GM21381 (cell line): ENCODE measurements around the gene CRYZ.

Experiments used
- ATAC-seq: cut with Tn5 transposase; IDR thresholded peaks from one replicate; pipeline ENCODE4 v1.9.1; 2021; ENCODE audit warnings: mild to moderate bottlenecking, moderate library complexity; ENCODE audit not compliant: unreplicated experiment

Gene CRYZ

DNA sequence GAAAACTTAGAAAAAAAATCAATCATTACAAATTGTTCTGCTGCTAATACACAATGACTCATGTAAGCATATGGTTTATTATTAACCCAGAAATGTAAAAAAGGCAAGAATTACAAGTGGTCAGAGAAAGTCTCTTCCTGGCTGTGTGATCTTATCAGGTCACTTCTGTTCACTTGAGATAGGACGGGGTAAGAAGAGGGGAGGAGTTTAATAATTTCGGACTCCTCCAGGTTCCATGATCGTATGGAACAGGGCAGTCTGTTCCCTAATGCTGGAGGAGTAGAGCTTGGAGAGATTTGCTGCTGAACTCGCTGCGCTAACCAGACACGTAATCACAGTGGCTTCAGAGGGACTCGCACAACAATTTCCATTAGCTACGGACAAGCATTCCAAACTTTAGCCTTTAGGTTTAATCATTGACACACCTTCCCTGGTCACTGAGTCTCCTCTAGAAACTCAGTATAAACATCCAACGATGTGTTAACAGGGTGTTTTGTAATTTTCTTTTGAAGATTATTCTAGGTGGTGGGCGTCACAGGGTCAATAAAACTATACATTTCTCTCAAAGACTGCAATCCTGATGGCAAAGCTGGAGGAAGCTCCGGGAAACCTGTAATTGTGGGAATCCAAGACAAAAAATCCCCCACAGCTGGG is 1.3 kb downstream of the CRYZ start:
- peak; percentile 29 for ATAC-seq

DNA sequence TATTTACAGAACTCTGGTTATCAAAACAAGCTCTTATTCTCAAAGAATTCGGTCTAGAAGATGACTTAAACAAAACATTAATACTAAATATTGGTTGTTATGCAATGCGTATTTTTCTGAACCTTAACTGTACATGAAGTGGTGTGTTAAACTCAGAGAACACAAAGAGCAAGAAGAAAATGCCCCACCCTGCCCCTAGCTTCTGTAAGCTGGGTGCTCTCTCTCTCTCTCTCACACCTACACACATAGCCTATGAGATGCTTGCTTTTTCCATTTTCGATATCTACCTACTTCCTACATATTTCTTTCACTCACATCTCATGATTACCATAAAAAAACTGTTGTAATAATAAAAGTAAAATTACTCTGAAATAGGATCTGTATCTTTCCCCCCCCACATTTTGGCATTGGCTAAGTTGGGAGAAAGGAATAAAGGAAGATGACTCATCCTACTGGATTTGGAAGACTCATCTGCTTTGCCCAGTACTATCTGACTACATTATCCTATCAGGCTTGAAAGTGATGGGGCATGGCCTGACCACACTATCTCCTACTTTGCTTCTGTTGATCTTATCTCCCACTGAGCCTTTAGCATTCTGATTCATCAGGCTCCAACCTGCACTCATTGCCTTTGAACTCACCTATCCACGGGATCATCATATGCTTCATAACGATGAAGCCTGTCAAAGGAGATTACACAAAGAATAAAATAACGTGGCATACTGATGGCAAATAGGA is 2.9 kb downstream of the CRYZ start:
- ATAC-seq, result no peak

DNA sequence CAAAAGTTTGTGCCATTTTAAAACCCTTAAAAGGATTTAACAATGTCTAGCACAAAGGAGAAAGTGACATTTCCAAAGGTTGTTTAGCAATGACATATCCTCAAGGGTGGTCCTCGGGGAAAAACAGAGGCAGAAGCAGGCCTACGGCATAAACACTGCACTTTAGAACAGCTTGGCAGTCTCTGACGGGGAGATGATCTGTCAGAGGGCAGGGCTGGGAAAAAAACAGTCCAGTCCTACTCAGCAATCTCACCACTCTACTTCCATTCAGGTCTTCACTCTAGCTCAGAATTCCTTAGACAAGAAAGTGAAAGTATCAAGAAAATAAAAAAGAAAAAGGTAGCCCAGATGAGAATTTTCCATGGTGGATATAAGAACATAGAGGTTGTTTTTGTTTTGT is 4.1 kb downstream of the CRYZ start:
- no peak for ATAC-seq

DNA sequence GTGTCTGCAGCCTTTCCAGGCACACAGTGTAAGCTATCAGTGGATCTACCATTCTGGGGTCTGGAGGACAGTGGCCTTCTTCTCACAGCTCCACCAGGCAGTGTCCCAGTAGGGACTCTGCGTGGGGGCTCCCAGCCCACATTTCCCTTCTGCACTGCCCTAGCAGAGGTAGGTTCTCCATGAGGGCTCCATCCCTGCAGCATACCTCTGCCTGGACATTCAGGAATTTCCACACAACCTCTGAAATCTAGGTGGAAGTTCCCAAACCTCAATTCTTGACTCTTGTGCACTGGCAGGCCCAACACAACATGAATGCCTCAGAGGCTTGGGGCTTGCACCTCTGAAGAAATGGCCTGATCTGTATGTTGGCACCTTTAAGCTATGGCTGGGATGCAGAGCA is 6.8 kb downstream of the CRYZ start:
- no peak for ATAC-seq

DNA sequence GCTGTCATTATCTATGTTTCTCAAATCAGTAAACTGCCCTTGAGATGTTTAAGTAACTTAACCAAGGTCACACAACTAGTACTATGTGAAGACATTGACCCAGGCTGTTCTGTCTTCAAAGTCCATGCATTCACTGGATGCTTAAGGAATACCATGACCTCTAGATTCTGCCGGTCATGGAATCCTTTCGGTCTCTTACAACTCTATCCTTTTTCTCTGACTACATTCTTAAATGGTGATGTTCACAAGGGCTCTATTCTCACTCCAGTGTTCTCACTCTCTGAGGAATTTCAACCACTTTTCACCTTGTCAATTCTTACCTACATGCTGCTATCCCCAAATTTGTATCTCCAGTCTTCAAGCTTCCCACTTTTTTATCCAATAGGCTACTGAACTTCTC is 15.2 kb downstream of the CRYZ start:
- no peak for ATAC-seq

DNA sequence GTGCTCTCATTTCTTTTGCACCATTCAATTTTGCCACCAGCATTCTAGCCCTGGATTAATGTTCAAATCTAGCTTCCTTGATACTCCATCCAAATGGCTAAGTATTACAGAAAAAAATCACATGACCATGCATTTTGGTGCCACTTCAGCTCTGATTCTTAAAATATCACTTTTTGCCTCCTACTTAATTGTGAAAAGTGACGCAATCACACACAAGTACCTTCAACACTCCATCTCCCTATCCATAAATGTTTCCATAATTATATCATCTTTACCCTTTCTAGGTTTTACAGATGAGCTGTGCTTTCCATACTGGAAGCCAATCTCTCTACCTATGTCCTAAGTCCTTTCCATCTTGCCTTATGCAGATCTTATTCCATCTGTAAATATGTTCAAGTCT is 16.0 kb downstream of the CRYZ start:
- no peak for ATAC-seq

DNA sequence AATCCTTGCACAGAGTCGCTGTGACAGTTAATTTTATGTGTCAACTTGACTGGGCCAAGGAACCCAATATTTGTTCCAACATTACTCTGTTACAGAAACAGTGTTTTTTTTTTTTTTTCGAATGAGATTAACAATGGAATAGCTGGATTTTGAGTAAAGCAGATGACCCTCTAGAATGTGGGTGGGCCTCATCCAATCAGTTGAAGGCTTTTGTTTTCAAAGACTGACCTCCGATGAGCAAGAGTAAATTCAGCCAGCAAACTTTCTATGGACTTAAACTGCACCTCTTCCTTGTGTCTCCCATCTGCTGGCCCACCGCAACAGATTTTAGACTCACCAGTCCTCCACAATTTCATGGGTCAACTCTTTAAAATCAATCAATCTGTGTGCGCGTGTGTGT is 17.0 kb downstream of the CRYZ start:
- ATAC-seq, result no peak

DNA sequence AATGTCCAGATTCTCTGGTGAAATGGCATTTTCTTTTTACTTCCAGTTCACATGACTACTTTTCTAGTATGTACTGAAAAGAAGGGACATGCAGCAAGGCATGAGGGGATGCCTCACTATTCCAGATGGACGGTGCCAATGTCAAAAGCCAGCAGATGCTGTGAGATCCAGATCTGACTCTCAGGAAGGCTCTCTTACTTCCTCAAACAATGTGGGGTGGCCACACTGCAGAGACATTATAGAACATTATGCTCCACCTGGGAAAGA is 17.7 kb downstream of the CRYZ start:
- ATAC-seq, result no peak

DNA sequence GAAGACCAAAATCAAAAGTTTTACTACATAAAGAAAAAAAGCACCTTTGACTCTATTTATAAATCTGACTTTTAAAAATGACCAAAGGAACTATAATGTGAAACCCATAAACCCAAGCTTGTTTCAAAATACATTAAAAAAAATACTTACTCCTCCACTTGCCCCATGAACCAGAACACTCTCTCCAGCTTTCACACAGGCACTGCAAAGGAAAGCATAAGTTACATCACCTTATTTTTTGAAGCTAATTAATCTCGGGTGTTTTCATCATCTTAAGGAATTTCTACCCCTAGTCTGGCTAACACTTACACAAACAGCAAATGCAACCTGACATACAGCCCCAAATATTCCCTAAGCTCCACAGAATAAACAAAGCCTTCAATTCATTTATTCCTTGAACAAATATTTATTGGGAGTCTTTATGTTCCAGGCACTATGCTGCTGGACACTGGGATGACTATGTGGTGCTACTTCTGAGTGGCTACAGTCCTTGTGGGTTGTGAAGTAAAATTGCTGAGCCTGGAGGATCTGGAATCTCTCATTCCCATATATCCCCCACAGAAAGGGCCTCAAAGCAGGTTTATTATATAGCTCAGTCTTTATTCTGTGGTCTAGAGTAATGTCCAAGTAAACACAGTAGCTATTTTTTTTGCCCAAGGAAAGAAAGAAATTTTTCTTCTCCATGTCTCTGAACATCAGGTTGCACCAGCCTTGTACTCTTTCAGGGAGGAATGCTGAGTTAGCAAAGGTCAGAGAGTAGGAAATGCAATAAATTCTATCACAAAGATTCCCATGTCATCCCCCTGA is 18.2 kb downstream of the CRYZ start:
- ATAC-seq, result peak; percentile 59

DNA sequence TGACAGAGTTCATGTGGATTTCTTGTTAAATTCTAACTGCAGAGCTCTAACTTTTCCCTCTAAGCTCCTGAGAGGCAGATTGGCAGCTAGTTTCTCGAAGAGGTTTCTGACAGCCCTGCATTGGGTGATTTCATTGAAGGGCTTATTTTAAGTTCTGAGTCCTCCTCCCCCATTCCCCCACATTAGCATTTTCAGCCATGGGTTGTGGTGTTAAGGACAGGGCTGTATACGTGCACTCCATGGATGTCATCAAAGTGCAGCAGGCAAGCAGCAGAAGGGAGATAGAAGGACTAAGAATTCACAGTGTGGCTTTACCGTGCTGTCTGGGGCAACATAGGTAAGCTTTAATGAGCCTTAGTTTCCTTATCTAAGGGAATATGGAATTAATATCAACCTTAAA is 19.0 kb downstream of the CRYZ start:
- no peak for ATAC-seq

DNA sequence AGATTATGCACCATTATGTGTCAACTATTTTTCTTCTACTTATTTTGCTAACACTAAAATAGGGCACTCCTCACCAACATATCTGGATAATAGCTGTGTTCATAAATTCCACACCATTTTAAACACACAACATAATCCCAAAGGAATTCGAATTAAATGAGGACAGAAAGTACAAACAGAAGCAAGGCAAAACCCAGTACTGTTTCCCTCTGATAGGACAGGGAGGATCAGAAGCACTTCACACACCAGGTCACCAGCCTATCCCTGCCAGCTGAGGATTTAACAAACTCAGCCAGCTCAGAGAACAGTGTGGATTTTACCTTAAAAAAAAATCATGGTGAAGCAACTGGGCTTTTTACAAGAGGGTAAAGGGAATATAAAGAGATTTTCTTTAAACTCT is 20.0 kb downstream of the CRYZ start:
- ATAC-seq, result no peak

DNA sequence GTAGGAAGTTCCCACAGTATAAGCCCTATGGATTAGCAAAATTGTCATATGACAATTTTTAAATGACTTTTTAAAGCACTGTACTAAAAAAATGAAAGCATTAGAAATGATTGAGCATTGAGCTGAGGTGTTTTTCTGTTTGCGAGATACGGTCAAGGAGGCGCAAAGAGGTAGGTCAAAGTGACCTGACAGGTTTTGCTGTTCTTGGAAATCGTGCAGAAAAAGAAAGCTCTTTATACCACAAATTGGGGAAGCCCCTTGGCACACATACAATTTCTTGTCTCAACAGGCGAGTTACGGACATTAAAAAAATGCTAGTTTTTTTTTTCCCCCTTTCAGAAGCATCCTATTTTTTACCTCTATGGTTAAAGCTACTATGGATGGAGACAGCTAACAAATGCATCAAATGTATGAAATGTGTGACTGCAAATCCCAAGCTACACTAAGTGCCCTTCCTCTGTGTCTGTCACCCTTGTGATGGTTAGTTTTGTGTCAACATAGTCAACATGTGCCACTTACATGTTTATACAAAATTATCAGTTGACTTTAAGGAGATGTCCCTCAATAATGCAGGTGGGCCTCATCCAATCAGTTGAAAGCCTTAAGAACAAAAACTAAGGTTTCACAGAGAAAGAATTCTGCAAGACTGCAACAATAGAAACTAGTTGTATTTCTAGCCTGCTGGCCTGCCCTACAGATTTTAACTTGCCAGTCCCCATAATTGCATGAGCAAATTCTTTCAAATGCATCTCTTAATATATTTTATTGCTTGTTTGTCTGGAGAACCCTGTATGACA is 29.3 kb downstream of the CRYZ start:
- no peak for ATAC-seq

DNA sequence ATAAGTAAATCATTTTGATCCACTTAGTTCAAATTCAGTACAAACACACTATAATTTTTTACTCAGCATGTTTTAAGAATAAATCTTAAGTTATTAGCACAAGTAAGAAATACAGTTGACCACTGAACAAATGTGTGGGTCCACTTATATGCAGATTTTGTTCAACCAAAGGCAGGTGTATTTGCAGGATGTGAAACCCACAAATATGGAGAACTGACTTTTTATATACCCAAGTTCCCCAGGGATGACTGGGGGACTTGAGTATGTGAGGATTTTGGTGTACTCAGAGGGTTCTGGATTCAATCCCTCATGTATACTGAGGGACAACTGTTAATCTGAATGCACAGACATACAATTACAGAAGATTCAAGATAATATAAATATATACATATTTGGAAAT is 33.5 kb downstream of the CRYZ start:
- ATAC-seq, result peak; percentile 44

DNA sequence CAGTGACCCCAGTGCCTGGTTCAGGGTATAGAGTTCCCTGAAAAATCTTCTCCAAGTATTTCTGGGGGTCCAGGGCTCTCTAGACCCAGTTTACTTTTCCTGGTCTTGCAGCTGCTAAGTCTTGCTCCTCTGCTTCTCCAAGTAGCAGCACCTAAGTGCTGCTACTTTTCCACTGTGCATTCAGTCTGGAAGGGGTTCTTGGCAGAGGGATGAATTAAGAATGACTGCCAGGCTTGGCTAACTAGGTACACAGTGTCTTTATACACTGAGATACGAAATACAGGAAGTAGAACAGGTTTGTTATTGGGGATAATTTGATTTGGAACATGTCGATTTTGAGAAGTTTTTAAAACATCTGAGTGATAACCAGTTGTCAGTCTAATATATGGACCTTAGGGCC is 35.0 kb downstream of the CRYZ start:
- ATAC-seq, result no peak

DNA sequence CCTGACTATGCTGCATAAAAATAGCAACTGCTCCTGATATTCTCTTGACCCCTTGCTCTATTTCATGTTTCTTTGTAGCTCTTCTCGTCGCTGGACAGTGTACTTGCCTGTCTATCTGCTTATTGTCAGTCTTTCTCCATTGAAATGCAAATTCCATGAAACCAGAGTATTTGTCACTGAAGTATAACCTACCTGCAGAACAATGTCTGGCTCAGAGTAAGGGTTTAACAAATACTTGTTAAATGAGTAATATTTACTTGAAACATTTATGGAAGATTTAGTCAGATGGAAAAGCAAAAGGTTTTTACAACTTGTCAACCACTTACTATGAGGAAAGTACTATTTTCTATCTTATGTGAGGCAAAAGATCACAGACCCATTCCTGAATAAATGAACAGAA is 39.4 kb downstream of the CRYZ start:
- no peak for ATAC-seq

DNA sequence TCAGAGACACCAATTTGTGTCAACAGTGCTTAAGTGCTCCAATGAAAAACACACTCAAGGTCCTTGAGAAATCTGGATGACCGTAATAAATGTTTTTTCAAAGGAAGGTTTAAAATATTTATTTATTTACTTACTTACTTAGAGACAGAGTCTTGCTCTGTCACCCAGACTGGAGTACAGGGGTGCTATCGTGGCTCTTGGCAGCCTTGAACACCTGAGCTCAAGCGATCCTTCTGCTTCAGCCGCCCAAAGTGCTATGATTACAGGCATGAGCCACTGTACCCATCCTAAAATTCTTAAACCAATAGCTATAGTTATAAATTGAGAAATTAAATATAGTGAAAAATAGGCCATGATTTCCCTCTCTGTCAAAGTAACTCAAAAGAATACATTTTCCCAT is 41.9 kb downstream of the CRYZ start:
- ATAC-seq, result no peak

DNA sequence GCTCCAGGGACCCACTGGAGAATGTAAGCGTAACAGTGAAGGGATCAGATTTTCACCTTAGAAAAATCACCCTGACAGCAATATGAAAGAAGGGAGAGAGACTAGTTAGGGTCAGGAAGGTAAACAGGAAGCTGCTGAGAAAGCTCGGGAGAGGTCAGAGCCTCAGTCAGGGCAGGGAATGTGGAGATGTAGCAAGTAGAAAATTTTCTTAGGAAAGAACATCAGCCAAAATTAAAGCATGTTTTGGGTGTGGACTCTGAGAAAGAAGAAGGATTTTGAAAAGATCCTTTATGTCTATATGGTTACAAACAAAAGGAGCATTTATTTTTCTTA is 42.5 kb downstream of the CRYZ start:
- ATAC-seq, result no peak

DNA sequence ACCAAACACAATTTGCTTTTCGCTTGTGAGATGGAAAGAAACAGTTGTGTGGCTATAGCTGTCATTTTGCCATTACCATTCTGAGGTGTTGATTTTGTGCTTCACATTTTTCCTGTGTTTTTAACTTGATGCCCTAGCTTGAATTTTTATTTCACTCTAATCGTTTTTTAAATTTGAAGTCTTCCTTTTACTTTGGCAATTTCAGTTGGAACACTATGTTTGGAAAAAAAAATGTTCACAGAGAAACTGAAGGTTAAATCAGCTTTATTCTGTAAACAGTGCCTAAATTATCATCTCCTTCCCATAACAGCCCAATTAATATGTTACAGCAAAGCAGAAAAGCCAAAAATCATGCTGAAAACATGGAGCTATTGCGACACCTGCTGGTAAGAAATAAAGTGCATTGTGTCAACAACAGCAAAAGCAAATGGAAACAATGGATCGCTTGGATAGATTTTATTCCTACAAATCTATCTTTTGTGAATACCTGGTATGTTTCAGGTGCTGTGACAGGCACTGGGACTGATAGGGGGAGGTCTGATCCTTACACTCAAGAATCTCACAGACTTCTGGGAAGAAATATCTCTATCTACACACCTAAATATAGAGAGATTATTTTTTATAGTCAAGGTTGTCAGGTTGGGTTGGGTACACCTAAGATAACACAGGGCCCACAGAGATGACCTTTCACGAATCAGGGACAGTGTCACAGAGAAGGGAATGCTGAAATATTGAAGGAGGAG is 43.1 kb downstream of the CRYZ start:
- ATAC-seq, result peak; percentile 58

DNA sequence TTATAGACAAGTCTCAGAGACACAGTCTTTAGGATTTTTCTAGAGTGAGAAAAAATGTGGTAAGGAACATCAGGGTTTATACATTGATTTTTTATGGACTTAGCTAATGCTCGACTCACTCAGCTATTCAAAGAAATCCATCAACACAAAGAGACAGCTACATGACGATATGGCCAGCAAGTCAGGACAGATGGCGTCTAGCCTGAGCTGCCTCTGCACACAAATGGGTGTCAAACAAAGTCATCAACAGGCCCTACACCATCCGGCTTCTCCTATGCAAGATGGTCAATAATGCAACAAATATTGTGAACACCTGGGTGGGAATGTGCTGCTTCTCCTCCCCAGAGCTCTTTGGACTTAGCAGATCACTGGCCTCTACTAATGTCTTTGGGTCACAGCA is 45.9 kb downstream of the CRYZ start:
- ATAC-seq, result no peak

DNA sequence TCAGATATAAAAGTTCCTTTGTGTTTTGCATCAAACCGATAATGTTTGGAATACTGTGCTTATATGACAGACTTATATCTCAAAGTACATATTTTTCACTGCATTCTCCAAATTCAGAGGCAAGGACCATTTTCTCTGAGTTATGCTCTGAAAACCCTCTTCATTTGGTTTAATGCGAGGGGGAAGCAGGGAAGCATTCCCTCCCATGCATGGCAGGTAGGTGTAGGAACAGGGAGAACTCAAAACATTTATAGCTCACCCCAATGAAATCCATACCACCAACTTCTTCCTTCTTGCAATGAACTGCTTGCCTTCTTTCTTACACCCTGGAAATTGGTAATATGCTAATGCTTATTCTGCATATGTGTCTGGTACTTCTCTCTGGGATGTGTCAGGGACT is 48.5 kb downstream of the CRYZ start:
- ATAC-seq, result no peak

DNA sequence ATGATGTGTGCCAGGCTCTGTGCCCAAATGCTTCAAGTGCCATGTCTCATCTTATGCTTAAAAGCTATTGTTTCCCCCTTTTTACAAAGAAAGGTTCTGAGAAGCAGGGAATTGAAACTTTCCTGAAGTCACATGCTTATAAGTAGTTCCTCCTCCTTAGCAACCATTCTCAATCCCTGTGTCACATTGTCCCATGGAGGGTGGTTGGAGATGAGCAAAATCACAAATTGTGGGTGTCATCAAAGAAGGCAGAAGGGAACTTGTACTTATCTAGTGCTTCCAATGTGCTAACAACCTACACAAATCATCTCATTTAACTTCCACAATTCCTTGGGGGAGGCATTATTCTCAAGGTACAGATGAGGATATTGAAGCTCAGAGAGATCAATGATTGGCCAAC is 49.2 kb downstream of the CRYZ start:
- ATAC-seq, result no peak
